Activated T-cell treated with anti-CD3 and anti-CD28 coated beads, Interleukin-2, amount 50 U/mL, for 4 hours (primary cell): ENCODE results near the gene HSPG2. TPM values are rescaled to one million over a fixed set of nuclear protein-coding genes. Genes with fewer than 3 reads are reported as not detected.
A peak's percentile ranks its signal among the peaks of the same experiment; 100 is the strongest.

ENCODE experiments used
- ATAC-seq, 2 donors: fragments of 200-7000 bp; cut with Tn5 transposase; one replicate each; pipeline ENCODE4 v1.10.0; 2021
- DNase-seq: peaks from one replicate; pipeline ENCODE4 v3.0.0-alpha.2; 2020
- H3K27me3 Mint-ChIP-seq: one replicate; pipeline ENCODE4 v1.8.0; 2021; ENCODE audit warnings: low read depth, mixed read lengths
- H3K36me3 Mint-ChIP-seq: one replicate; pipeline ENCODE4 v1.8.0; 2022; ENCODE audit warnings: mixed read lengths; ENCODE audit not compliant: insufficient read depth
- H3K4me1 Mint-ChIP-seq: one replicate; pipeline ENCODE4 v1.8.0; 2021; ENCODE audit warnings: low read depth, mixed read lengths
- H3K4me3 Mint-ChIP-seq: one replicate; pipeline ENCODE4 v1.8.0; 2021; ENCODE audit warnings: mild to moderate bottlenecking, moderate library complexity, mixed read lengths
- H3K9me3 Mint-ChIP-seq: one replicate; pipeline ENCODE4 v1.8.0; 2021; ENCODE audit warnings: mixed read lengths
- total RNA-seq, 3 donors: library from RNA; stranded (reverse); gene quantifications; one replicate each; pipeline ENCODE4 v1.2.1, GENCODE V29; 2021

HSPG2 gene
- total RNA-seq, 3 donors from 2014 or later, result 0.92 to 1.7 (median 1.2) TPM

DNA sequence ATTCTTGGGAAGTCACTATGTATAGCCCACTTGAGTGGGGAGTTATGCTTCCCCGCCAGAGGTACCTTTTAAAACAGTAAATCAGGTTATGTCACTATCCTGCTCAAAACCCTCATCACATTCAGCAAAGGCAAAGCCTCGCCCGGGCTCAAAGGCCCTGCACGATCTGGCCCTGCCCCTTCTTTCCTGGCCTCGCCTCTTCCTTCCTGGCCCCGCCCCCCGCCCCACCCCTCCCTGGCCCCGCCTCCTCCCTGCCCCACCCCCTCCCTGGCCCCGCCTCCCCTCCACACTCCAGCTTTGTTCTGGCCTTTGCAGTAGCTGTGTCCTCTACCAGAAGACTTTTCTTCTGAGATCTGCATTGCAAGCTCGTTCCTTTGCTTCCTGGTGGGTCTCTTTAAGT is 118.5 kb downstream of the HSPG2 start:
- Mint-ChIP-seq H3K4me3 (no peak overlapping the region), H3K36me3 (no peaks in the 10 kb centered on the region), H3K9me3 (no peaks in the 10 kb centered on the region), H3K27me3 (peaks cover 7% of the 10 kb centered on the region), H3K4me1 (peaks cover 9% of the 10 kb centered on the region)
- ATAC-seq (peak; percentile 62 to 68), DNase-seq (no peak)

DNA sequence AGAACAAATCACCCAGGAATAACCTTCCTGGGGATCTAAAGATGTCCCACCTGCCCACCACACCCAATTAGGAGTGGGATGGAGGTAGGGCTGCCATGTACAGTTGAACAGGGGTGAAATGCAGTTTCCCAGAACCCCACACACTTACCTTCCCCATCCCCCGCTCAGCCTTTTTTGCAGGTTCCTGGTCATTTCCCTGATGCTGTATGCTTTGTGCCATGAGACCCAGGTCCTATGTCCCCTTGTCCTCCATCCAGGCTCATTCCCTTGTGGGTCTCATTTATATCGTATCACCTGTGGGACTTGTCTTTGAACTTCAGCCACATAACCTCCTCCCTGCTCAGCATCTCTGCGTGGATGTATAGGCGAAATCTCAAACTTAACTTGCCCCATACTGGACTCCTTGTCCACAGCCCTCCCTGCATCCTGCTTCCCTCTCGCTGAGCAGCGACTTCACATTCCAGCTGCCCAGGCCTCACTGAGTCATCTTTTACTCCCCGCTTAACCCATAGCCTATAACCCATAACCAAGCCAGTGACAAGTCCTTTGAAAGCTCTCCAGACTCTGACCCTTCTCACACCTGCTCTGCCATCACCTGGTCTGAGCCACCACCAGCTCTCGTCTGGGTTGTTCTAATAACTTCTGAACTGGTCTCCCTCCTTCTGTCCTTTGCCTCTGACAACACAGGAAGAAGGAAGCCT is 120.4 kb downstream of the HSPG2 start:
- no peak for DNase-seq
- ATAC-seq, result no peak
- no peaks in the 10 kb centered on the region for H3K9me3 Mint-ChIP-seq
- H3K27me3 Mint-ChIP-seq, result peaks cover 21% of the 10 kb centered on the region
- no peak overlapping the region for H3K4me3 Mint-ChIP-seq
- H3K36me3 Mint-ChIP-seq, result no peaks in the 10 kb centered on the region
- H3K4me1 Mint-ChIP-seq, result peaks cover 9% of the 10 kb centered on the region

DNA sequence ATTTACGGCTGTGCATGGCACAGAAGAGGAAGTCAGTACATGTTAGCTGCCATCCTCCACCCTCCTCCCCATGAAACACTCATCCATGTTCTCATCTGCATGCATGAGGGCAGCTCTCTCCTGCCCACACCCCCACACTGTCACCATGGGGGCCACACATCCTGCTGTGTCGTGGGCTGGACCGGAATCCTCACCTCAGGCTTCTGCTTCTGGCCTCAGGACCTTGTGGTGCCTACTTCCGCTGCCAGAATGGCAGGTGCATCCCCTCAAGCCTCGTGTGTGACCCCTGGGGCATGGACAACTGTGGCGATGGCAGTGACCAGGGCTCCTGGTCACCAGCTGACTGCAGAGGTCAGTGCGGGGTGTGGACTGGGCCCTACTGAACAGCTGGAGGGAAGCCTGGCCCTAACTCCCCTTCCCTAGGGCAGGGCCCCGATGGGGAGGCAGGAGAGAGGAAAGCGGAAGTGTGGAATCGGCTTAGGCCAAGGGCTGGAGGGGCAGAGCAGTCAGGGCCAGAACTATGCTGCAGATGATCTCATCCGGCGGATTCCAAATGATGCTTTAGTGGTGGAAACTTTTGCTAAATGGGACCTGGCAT is 121.3 kb downstream of the HSPG2 start:
- Mint-ChIP-seq H3K9me3 (no peaks in the 10 kb centered on the region), H3K4me3 (no peak overlapping the region), H3K27me3 (peaks cover 26% of the 10 kb centered on the region), H3K4me1 (peaks cover 9% of the 10 kb centered on the region), H3K36me3 (no peaks in the 10 kb centered on the region)
- ATAC-seq, result no peak
- no peak for DNase-seq

DNA sequence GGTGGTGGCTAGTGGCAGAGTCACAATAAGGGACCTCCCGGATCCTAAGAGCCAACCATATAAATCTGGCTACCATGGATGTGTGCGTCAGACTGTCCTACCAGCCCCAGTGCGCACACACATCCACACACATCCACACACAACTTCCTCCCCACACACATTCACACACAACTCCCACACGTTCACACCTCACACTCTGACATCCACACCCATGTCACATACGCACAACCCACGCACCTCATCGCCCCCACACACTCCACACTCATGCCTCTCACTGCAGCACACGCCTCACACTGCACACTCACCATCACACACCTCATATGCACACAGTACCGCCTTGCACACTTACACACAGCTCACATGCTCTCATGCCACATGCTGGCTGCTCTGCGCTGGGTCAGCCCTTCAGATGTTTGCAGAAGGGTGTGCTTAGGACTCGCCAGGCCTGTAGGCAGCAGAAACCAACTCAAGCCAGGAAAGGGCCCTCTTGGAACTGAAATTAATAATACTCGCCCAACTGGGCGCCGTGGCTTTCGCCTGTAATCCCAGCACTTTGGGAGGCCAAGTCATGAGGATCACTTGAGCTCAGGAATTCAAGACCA is 122.0 kb downstream of the HSPG2 start:
- Mint-ChIP-seq H3K4me1 (peaks cover 9% of the 10 kb centered on the region), H3K27me3 (peaks cover 27% of the 10 kb centered on the region), H3K4me3 (peak overlapping the region; percentile 50), H3K36me3 (no peaks in the 10 kb centered on the region), H3K9me3 (no peaks in the 10 kb centered on the region)
- ATAC-seq, result no peak
- DNase-seq, result no peak

DNA sequence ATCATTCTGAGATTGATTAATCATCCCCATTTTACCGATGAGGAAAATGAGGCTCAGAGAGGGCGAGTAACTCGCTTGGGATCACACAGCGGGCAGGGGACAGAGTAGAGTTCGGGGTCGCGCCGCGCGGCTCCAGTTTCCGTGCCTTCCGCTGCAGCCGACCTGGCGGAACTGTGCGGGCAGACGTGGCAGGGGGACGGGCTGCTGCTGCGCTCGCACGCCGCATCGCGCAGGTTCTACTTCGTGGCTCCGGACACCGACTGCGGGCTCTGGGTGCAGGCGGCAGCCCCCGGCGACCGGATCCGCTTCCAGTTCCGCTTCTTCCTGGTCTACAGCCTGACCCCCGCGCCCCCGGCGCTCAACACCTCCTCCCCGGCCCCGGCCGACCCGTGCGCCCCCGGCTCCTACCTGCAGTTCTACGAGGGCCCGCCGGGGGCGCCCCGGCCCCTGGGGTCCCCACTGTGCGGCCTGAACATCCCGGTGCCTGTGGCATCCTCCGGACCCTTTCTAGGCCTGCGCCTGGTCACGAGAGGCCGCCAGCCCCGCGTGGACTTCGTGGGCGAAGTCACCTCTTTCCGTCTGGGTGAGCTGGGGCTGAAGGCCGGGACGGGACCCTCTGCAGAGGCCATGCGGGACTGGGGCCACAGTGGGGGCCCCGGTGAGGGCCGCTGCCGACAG is 122.7 kb downstream of the HSPG2 start:
- H3K4me3 Mint-ChIP-seq, result peak overlapping the region; percentile 50
- H3K4me1 Mint-ChIP-seq, result peaks cover 9% of the 10 kb centered on the region
- no peaks in the 10 kb centered on the region for H3K9me3 Mint-ChIP-seq
- DNase-seq (no peak), ATAC-seq (peak; percentile 77 to 81)
- peaks cover 27% of the 10 kb centered on the region for H3K27me3 Mint-ChIP-seq
- H3K36me3 Mint-ChIP-seq, result no peaks in the 10 kb centered on the region

DNA sequence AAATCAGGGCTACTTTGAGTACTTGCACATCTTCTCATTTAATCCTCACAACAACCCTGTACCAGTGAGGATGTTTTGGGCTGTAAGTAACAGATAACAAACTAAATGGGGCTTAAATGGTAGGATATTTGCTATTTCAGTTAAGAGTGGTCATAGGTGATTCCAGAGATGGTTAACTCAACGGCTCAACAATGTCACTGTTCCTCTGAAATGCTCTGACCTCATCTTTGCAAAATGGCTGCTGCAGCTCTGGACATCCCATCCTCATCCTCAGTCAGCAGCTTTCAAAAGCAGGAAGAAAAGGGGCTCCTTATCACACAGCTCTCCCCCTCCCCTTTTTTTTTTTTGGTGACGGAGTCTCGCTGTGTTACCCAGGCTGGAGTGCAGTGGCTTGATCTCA is 123.6 kb downstream of the HSPG2 start:
- Mint-ChIP-seq H3K27me3 (peaks cover 27% of the 10 kb centered on the region), H3K9me3 (no peaks in the 10 kb centered on the region), H3K4me1 (peaks cover 9% of the 10 kb centered on the region), H3K4me3 (no peak overlapping the region), H3K36me3 (no peaks in the 10 kb centered on the region)
- DNase-seq, result no peak
- ATAC-seq, result no peak

DNA sequence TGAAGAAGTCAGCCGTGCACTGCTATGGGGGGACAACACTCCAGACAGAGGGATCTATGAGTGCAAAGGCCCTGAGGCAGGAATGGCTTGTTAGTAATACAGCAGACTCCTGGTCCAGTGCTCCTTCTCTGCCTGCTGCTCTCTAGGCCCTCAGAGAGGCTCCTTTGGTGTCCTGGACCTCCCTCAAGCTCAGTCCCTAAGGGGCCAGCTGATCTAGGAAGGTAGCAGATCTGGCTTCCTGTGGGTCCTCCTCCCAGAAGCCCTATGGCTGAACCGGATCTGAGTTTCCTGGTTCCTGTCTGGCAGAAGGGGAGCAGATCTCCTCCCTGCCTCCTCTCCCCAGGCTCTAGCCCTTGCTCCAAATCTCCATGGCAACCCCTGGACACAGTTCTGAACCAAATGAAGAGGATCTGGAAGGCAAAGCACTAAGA is 125.2 kb downstream of the HSPG2 start, which contains the start of gene LDLRAD2:
LDLRAD2 (plus strand) TSS at position 391 of the 431 bp plus-strand sequence. CDS start 187 bp downstream, outside the sequence.
- DNase-seq (no peak), ATAC-seq (no peak)
- Mint-ChIP-seq H3K4me1 (peaks cover 8% of the 10 kb centered on the region), H3K9me3 (no peaks in the 10 kb centered on the region), H3K36me3 (no peaks in the 10 kb centered on the region), H3K27me3 (peaks cover 27% of the 10 kb centered on the region), H3K4me3 (no peak within 1 kb of the TSS)

DNA sequence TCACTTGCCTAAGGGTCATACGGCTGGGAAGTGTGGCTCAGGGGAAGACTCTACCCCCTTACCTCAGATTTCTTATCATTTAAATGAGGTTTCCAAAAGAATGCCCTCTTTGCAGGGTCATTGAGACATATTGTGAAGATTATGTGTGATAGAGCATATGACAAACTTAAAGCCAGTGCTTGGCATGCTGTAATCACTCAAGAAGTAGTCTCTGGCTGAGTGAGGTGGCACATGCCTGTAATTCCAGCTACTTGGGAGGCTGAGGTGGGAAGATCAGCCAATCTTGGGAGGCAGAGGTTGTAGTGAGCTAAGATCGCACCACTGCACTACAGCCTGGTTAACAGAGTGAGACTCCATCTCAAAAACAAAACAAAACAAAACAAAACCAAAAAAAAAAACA is 132.6 kb downstream of the HSPG2 start:
- DNase-seq, result no peak
- Mint-ChIP-seq H3K9me3 (no peaks in the 10 kb centered on the region), H3K4me1 (no peaks in the 10 kb centered on the region), H3K36me3 (no peaks in the 10 kb centered on the region), H3K27me3 (no peaks in the 10 kb centered on the region), H3K4me3 (no peak overlapping the region)
- ATAC-seq, result no peak

DNA sequence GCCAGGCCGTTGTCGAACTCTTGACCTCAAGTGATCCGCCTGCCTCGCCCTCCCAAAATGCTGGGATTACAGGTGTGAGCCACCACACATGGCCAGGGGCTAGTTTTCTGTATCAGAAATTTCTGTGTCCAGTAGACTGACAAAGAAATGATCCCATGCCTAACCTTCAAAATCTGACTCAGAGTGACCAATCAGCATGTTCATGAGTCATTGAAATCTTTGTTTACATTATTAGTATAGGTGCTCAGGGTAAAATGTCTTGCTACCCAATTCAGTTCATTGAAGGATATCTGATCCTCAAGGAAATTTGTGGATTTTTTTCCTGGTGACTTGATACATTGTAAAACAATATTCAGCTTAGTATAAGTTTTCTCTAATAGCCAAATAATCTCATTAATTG is 136.0 kb downstream of the HSPG2 start:
- ATAC-seq (no peak), DNase-seq (no peak)
- Mint-ChIP-seq H3K9me3 (no peaks in the 10 kb centered on the region), H3K4me3 (no peak overlapping the region), H3K27me3 (no peaks in the 10 kb centered on the region), H3K4me1 (no peaks in the 10 kb centered on the region), H3K36me3 (no peaks in the 10 kb centered on the region)

DNA sequence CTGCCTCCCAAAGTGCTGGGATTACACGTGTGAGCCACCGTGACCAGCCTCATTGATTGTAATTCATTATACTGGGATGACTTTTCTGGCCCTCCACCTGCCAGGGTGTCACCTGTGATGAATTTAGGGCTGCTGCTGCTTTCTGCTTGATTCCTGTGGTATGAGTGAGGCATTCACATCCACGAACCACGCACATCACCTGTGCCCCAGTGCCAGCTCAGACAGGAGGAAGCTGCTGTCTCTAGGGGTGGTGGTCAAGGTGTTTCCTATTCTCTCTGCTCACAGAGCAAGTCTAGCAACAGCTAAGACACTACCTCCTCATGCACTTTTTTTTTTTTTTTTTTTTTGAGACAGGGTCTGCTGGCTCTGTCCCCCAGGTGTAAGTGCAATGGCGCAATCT is 137.4 kb downstream of the HSPG2 start:
- no peak for ATAC-seq
- no peaks in the 10 kb centered on the region for H3K27me3 Mint-ChIP-seq
- no peak for DNase-seq

DNA sequence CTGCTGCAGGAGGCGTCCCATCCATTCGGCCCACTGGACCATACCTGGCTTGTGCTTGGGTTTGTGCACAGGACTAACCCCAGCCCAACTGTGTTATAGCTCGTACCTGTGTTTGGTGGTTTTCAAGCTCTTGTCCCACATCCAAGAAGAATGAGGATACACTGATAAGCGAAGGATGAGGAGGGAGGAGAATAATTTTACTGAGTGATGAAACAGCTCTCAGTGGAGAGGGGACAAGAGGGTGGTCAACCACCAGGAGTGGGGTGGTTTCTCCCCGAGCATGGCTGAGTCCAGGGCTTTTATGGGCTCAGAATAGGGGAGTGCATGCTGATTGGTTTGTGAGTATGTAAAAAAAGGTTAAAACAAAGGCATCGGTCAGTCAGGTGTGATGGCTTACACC is 142.0 kb downstream of the HSPG2 start:
- Mint-ChIP-seq H3K9me3 (peaks cover 5% of the 10 kb centered on the region), H3K36me3 (no peaks in the 10 kb centered on the region), H3K27me3 (no peaks in the 10 kb centered on the region), H3K4me1 (no peaks in the 10 kb centered on the region), H3K4me3 (no peak overlapping the region)
- DNase-seq (no peak), ATAC-seq (no peak)

More for the DNA sequence above, 137.4 kb downstream of the HSPG2 start:
- H3K4me3 Mint-ChIP-seq, result no peak overlapping the region
- H3K9me3 Mint-ChIP-seq, result peaks cover 3% of the 10 kb centered on the region
- no peaks in the 10 kb centered on the region for H3K4me1 Mint-ChIP-seq
- H3K36me3 Mint-ChIP-seq, result no peaks in the 10 kb centered on the region

DNA sequence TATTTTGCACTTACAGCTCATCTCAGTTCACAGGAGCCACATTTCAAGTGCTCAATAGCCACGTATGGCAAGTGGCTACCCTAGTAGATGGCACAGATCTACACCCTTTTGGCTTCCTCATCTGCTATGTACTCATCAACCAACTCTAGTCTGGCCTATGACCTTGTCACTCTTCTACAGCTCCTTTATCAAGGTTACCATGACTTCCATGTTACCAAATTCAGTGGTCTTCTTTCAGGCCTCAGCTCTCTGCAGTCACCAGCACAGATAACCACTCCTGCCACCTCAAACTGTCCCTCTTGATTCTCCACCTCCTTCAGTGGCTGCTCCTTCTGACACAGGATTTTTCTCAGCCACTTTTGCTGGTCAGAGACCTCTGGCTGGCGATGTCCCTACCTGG is 142.5 kb downstream of the HSPG2 start:
- Mint-ChIP-seq H3K36me3 (no peaks in the 10 kb centered on the region), H3K4me1 (no peaks in the 10 kb centered on the region), H3K9me3 (peaks cover 5% of the 10 kb centered on the region), H3K27me3 (no peaks in the 10 kb centered on the region), H3K4me3 (no peak overlapping the region)
- ATAC-seq (no peak), DNase-seq (no peak)

DNA sequence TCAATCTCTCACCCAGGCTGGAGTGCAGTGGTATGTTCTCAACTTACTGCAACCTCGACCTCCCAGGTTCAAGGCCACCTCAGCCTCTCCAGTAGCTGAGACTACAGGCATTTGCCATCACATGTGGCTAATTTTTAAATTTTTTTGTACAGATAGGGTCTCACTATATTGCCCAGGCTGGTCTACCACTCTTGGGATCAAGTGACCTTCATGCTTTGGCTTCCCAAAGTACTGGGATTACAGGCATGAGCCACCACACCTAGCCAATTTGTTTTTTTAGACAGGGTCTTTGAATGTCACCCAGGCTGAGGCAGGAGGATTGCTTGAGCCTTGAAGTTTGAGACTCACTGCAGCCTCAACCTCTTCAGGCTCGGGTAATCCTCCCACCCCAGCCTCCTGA is 144.0 kb downstream of the HSPG2 start:
- H3K36me3 Mint-ChIP-seq, result no peaks in the 10 kb centered on the region
- no peak overlapping the region for H3K4me3 Mint-ChIP-seq
- ATAC-seq (no peak), DNase-seq (no peak)
- H3K4me1 Mint-ChIP-seq, result no peaks in the 10 kb centered on the region
- H3K27me3 Mint-ChIP-seq, result no peaks in the 10 kb centered on the region
- H3K9me3 Mint-ChIP-seq, result peaks cover 5% of the 10 kb centered on the region

DNA sequence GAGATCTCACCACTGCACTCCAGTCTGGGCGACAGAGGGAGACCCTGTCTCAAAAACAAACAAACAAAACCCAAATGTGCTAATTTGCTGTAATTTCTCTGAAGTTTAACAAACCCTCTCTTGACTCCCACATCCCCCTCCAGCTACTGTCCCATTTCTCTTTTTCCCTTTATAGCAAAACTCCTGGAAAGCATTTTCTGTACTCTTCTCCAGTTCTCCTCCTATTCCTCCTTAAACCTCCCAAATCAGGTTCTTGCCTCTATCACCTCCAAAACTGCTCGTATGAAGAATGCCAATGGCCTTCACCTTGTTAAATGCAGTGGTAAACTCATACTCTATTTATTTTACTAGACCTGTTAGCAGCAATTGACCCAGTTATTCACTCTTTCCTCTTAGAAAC is 150.5 kb downstream of the HSPG2 start:
- no peaks in the 10 kb centered on the region for H3K27me3 Mint-ChIP-seq
- no peaks in the 10 kb centered on the region for H3K9me3 Mint-ChIP-seq
- ATAC-seq (no peak), DNase-seq (no peak)
- H3K4me1 Mint-ChIP-seq, result peaks cover 8% of the 10 kb centered on the region
- no peaks in the 10 kb centered on the region for H3K36me3 Mint-ChIP-seq
- no peak overlapping the region for H3K4me3 Mint-ChIP-seq
